ENCODE data around the gene LRRC26.

LRRC26 gene

GRCh38 chr9:137198902-137199283, 29.0 kb upstream of the LRRC26 start:
- DNase-seq, result no peak

GRCh38 chr9:137198051-137198901, 28.4 kb upstream of the LRRC26 start:
- no peak for DNase-seq

- no peak for DNase-seq
Measured at GRCh38 chr9:137195525-137196220, 25.8 kb upstream of the LRRC26 start.

GRCh38 chr9:137194909-137195308, 25.1 kb upstream of the LRRC26 start:
- DNase-seq, result no peak

GRCh38 chr9:137194388-137194787, 24.5 kb upstream of the LRRC26 start:
- no peak for DNase-seq

- DNase-seq, result no peak
Measured at GRCh38 chr9:137193771-137194170, 23.9 kb upstream of the LRRC26 start.

- DNase-seq, result no peak
Measured at GRCh38 chr9:137192859-137193258, 23.0 kb upstream of the LRRC26 start.

GRCh38 chr9:137192448-137192780, 22.6 kb upstream of the LRRC26 start:
- DNase-seq, result no peak

GRCh38 chr9:137191691-137192447, 22.0 kb upstream of the LRRC26 start:
- DNase-seq, result no peak

GRCh38 chr9:137191245-137191644, 21.4 kb upstream of the LRRC26 start:
- no peak for DNase-seq

- DNase-seq, result no peak
Measured at GRCh38 chr9:137190315-137190856, 20.5 kb upstream of the LRRC26 start.

GRCh38 chr9:137189297-137190295, 19.7 kb upstream of the LRRC26 start:
- no peak for DNase-seq

GRCh38 chr9:137188490-137189296, 18.8 kb upstream of the LRRC26 start, which contains the start of the genes ANAPC2 and SSNA1:
ANAPC2 (minus strand) TSS chr9:137188560; CDS start chr9:137188532, 28 bp downstream.
SSNA1 (plus strand) TSS chr9:137188676; CDS start chr9:137188727, 51 bp downstream.
- DNase-seq, result peak; percentile 66 to 70

GRCh38 chr9:137188086-137188489, 18.2 kb upstream of the LRRC26 start:
- DNase-seq, result no peak

GRCh38 chr9:137187386-137187785, 17.5 kb upstream of the LRRC26 start:
- DNase-seq, result no peak

GRCh38 chr9:137186385-137186784, 16.5 kb upstream of the LRRC26 start:
- no peak for DNase-seq

- DNase-seq, result no peak
Measured at GRCh38 chr9:137185921-137186320, 16.1 kb upstream of the LRRC26 start.

- no peak for DNase-seq
Measured at GRCh38 chr9:137184881-137185660, 15.2 kb upstream of the LRRC26 start.

GRCh38 chr9:137183980-137184595, 14.2 kb upstream of the LRRC26 start:
- DNase-seq, result no peak

GRCh38 chr9:137182836-137183235, 13.0 kb upstream of the LRRC26 start:
- no peak for DNase-seq

Data from Kasumi-1 (cell line).